GM23338 (cell line): ENCODE results near the gene SLC44A4. TPM values are rescaled to one million over a fixed set of nuclear protein-coding genes. Genes with fewer than 3 reads are reported as not detected.

Source experiments
- ATAC-seq: fragments of 200-7000 bp; cut with Tn5 transposase; 3 replicates; pipeline ENCODE4 v1.9.1; 2020
- DNase-seq: peaks from one replicate; pipeline ENCODE4 v3.0.0-alpha.2; 2015; ENCODE audit warnings: low spot score
- H2AFZ ChIP-seq: fragments of 200-600 bp; sonication (generic); 2 replicates; pipeline ENCODE4 v1.8.0; 2016; ENCODE audit warnings: antibody characterized with exemption, mild to moderate bottlenecking, moderate library complexity
- H3F3A ChIP-seq: fragments of 200-600 bp; sonication (generic); replicated peaks from 2 replicates; pipeline ENCODE4 v1.8.0; 2017; ENCODE audit warnings: antibody characterized with exemption, mixed run types, low read depth
- H3K27ac ChIP-seq: fragments of 200-600 bp; sonication (generic); 2 replicates; pipeline ENCODE4 v1.6.1; 2016; ENCODE audit warnings: low read depth
- H3K27me3 ChIP-seq: fragments of 200-600 bp; sonication (generic); 2 replicates; pipeline ENCODE4 v1.8.0; 2016; ENCODE audit warnings: mild to moderate bottlenecking, mixed run types, moderate library complexity; ENCODE audit not compliant: insufficient read depth
- H3K36me3 ChIP-seq: fragments of 200-600 bp; sonication (generic); 2 replicates; pipeline ENCODE4 v1.8.0; 2016; ENCODE audit warnings: mild to moderate bottlenecking; ENCODE audit not compliant: insufficient read depth
- H3K4me1 ChIP-seq: fragments of 200-600 bp; sonication (generic); 2 replicates; pipeline ENCODE4 v1.8.0; 2016; ENCODE audit warnings: mild to moderate bottlenecking, moderate library complexity; ENCODE audit not compliant: insufficient read depth
- H3K4me2 ChIP-seq: fragments of 200-600 bp; sonication (generic); 2 replicates; pipeline ENCODE4 v1.7.1; 2017; ENCODE audit warnings: mixed run types
- H3K4me3 ChIP-seq: fragments of 200-600 bp; sonication (generic); 2 replicates; pipeline ENCODE4 v1.6.1; 2016; ENCODE audit warnings: mixed run types
- H3K79me2 ChIP-seq: fragments of 200-600 bp; sonication (generic); replicated peaks from 2 replicates; pipeline ENCODE4 v1.8.0; 2017; ENCODE audit warnings: mild to moderate bottlenecking; ENCODE audit not compliant: insufficient read depth
- H3K9me2 ChIP-seq: fragments of 200-600 bp; sonication (generic); 2 replicates; pipeline ENCODE4 v1.8.0; 2017; ENCODE audit not compliant: insufficient read depth
- H4K20me1 ChIP-seq: fragments of 200-600 bp; sonication (generic); replicated peaks from 2 replicates; pipeline ENCODE4 v1.8.0; 2017; ENCODE audit warnings: mild to moderate bottlenecking; ENCODE audit not compliant: insufficient read depth
- H3K27ac Mint-ChIP-seq: 2 replicates; pipeline ENCODE4 v1.8.0; 2020; ENCODE audit warnings: inconsistent platforms, mild to moderate bottlenecking, moderate library complexity, mixed read lengths
- H3K27me3 Mint-ChIP-seq: 3 replicates; pipeline ENCODE4 v1.8.0; 2022; ENCODE audit warnings: low read depth, mild to moderate bottlenecking, moderate library complexity, mixed read lengths, inconsistent platforms; ENCODE audit not compliant: insufficient read depth, poor library complexity
- H3K36me3 Mint-ChIP-seq: 3 replicates; pipeline ENCODE4 v1.8.0; 2021; ENCODE audit warnings: low read depth, mild to moderate bottlenecking, inconsistent platforms, moderate library complexity, mixed read lengths
- H3K4me1 Mint-ChIP-seq: 3 replicates; pipeline ENCODE4 v1.8.0; 2020; ENCODE audit warnings: mild to moderate bottlenecking, inconsistent platforms, mixed read lengths
- H3K4me3 Mint-ChIP-seq: 3 replicates; pipeline ENCODE4 v1.8.0; 2021; ENCODE audit warnings: moderate library complexity, mild to moderate bottlenecking, inconsistent platforms, mixed read lengths
- H3K9me3 Mint-ChIP-seq: 3 replicates; pipeline ENCODE4 v1.8.0; 2020; ENCODE audit warnings: moderate library complexity, mild to moderate bottlenecking, inconsistent platforms, mixed read lengths
- CREB1 ChIP-seq: fragments of 250-450 bp; sonication (Bioruptor Pico); IDR thresholded peaks from 2 replicates; pipeline ENCODE4 v1.5.0; 2020; ENCODE audit warnings: low read depth, mild to moderate bottlenecking, moderate library complexity
- EZH2 ChIP-seq: fragments of 200-600 bp; sonication (generic); IDR thresholded peaks from one replicate; pipeline ENCODE4 v1.8.0; 2017; ENCODE audit warnings: antibody characterized with exemption, mild to moderate bottlenecking, low read depth; ENCODE audit not compliant: unreplicated experiment
- EZH2phosphoT487 ChIP-seq: fragments of 200-600 bp; sonication (generic); IDR thresholded peaks from one replicate; pipeline ENCODE4 v1.8.1; 2018; ENCODE audit warnings: antibody characterized with exemption; ENCODE audit not compliant: unreplicated experiment
- JUNB ChIP-seq: IDR thresholded peaks from one replicate; pipeline ENCODE4 v1.6.1; 2016; ENCODE audit warnings: antibody characterized with exemption; ENCODE audit not compliant: unreplicated experiment
- NANOG ChIP-seq: IDR thresholded peaks from 2 replicates; pipeline ENCODE4 v1.6.1; 2016; ENCODE audit warnings: antibody characterized with exemption, borderline replicate concordance
- POLR2AphosphoS5 ChIP-seq: IDR thresholded peaks from 2 replicates; pipeline ENCODE4 v1.6.1; 2016; ENCODE audit warnings: antibody characterized with exemption, low read depth
- STAT1 ChIP-seq: IDR thresholded peaks from one replicate; pipeline ENCODE4 v1.6.1; 2016; ENCODE audit warnings: antibody characterized with exemption; ENCODE audit not compliant: unreplicated experiment
- ZNF114 ChIP-seq: fragments of 250-450 bp; sonication (Bioruptor Pico); IDR thresholded peaks from 2 replicates; pipeline ENCODE4 v1.5.0; 2020; ENCODE audit warnings: mild to moderate bottlenecking, moderate library complexity
- ZNF331 ChIP-seq: fragments of 250-450 bp; sonication (Bioruptor Pico); IDR thresholded peaks from 2 replicates; pipeline ENCODE4 v1.5.0; 2020; ENCODE audit warnings: low read depth, mild to moderate bottlenecking, moderate library complexity
- polyA plus RNA-seq: library from polyadenylated mRNA; unstranded; fragments of >200 nt; fragmentation: Nextera tagmentation; extraction: Ambion mirVana; gene quantifications from 2 replicates; pipeline ENCODE4 v1.2.1, GENCODE V29; 2016
- total RNA-seq: library from RNA; depleted of rRNA; stranded (reverse); fragments of >200 nt; shearing (Covaris generic); gene quantifications from 2 replicates; pipeline ENCODE4 v1.2.3, GENCODE V29; 2014
- TF ChIP-seq, protein P1 (sequence below): IDR thresholded peaks from one replicate; pipeline ENCODE4 v1.6.1; 2018; ENCODE audit warnings: antibody characterized with exemption; ENCODE audit not compliant: unreplicated experiment
- TF ChIP-seq, protein P2 (sequence below), 2 experiments: fragments of 200-600 bp in 1 of 2; sonication (generic) in 1 of 2; conservative IDR thresholded peaks; 2 replicates each; pipeline versions ENCODE4 v1.5.1 to v1.6.1; 2016 to 2017; ENCODE audit warnings: antibody characterized with exemption in 2 of 2, low read depth in 2 of 2, mild to moderate bottlenecking in 2 of 2, moderate library complexity in 1 of 2
- TF ChIP-seq, protein P3 (sequence below): IDR thresholded peaks from 2 replicates; pipeline ENCODE4 v1.6.1; 2016; ENCODE audit warnings: antibody characterized with exemption

The SLC44A4 gene
- total and polyA plus RNA-seq, 2 experiments from 2014 or later: 1.1 to 3.7 TPM

DNA sequence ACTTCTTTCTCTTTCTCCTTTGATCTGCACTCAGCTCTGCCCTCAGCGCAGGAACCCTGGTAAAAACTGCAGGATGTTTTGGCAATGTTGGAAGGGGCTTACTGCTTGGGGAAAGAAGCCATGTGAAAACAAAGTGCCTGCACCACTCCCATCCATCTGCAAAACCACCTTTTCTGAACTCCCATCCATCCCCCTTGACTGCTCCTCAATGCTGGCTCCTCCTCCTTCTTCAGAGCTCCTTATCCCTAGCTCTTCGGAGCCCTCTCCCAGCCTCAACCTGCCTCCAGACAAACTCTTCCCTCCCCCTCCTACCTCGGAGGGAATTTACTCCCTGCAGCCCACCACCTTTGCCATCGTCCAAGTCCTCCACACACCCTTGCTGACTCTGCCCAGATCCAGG lies 27.3 kb upstream of the SLC44A4 start (continued):
- TF ChIP-seq, protein P1, sequence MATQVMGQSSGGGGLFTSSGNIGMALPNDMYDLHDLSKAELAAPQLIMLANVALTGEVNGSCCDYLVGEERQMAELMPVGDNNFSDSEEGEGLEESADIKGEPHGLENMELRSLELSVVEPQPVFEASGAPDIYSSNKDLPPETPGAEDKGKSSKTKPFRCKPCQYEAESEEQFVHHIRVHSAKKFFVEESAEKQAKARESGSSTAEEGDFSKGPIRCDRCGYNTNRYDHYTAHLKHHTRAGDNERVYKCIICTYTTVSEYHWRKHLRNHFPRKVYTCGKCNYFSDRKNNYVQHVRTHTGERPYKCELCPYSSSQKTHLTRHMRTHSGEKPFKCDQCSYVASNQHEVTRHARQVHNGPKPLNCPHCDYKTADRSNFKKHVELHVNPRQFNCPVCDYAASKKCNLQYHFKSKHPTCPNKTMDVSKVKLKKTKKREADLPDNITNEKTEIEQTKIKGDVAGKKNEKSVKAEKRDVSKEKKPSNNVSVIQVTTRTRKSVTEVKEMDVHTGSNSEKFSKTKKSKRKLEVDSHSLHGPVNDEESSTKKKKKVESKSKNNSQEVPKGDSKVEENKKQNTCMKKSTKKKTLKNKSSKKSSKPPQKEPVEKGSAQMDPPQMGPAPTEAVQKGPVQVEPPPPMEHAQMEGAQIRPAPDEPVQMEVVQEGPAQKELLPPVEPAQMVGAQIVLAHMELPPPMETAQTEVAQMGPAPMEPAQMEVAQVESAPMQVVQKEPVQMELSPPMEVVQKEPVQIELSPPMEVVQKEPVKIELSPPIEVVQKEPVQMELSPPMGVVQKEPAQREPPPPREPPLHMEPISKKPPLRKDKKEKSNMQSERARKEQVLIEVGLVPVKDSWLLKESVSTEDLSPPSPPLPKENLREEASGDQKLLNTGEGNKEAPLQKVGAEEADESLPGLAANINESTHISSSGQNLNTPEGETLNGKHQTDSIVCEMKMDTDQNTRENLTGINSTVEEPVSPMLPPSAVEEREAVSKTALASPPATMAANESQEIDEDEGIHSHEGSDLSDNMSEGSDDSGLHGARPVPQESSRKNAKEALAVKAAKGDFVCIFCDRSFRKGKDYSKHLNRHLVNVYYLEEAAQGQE: no peak
- TF ChIP-seq CREB1 (CRISPR knock-in tag) (no peak), STAT1 (no peak), POLR2AphosphoS5 (no peak), JUNB (no peak), ZNF331 (no peak), EZH2 (no peak), ZNF114 (CRISPR knock-in tag) (no peak), NANOG (no peak)
- TF ChIP-seq, protein P2, sequence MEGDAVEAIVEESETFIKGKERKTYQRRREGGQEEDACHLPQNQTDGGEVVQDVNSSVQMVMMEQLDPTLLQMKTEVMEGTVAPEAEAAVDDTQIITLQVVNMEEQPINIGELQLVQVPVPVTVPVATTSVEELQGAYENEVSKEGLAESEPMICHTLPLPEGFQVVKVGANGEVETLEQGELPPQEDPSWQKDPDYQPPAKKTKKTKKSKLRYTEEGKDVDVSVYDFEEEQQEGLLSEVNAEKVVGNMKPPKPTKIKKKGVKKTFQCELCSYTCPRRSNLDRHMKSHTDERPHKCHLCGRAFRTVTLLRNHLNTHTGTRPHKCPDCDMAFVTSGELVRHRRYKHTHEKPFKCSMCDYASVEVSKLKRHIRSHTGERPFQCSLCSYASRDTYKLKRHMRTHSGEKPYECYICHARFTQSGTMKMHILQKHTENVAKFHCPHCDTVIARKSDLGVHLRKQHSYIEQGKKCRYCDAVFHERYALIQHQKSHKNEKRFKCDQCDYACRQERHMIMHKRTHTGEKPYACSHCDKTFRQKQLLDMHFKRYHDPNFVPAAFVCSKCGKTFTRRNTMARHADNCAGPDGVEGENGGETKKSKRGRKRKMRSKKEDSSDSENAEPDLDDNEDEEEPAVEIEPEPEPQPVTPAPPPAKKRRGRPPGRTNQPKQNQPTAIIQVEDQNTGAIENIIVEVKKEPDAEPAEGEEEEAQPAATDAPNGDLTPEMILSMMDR (conservative IDR thresholded peaks at IDR 0.05; ENCODE audit: low read depth in 2 of 2): no peak
- TF ChIP-seq, protein P3, sequence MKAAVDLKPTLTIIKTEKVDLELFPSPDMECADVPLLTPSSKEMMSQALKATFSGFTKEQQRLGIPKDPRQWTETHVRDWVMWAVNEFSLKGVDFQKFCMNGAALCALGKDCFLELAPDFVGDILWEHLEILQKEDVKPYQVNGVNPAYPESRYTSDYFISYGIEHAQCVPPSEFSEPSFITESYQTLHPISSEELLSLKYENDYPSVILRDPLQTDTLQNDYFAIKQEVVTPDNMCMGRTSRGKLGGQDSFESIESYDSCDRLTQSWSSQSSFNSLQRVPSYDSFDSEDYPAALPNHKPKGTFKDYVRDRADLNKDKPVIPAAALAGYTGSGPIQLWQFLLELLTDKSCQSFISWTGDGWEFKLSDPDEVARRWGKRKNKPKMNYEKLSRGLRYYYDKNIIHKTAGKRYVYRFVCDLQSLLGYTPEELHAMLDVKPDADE: no peak

DNA sequence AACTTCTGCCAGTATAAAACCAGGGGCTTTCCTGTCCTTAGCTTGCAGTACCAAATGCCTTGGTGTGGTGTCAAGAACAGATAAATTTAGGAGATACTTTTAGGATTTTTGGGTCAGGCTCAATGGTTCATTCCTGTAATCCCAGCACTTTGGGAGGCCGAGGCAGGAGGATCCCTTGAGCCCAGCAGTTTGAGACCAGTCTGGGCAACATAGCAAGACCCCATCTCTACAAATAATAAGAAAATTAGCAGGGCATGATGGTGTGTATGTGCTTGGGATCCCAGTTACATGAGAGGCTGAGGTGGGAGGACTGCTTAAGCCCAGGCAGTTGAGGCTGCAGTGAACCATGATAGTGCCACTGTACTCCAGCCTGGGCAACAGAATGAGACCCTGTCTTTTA lies 26.2 kb upstream of the SLC44A4 start:
- H3K9me2 ChIP-seq: no peaks in the 10 kb centered on the region
- no peaks in the 10 kb centered on the region for H3K36me3 ChIP-seq
- H4K20me1 ChIP-seq: no peaks in the 10 kb centered on the region
- H3K27ac ChIP-seq: no peak overlapping the region
- no peaks in the 10 kb centered on the region for H3K79me2 ChIP-seq
- Mint-ChIP-seq H3K27me3 (peaks cover 18% of the 10 kb centered on the region), H3K9me3 (no peaks in the 10 kb centered on the region), H3K4me3 (no peak overlapping the region), H3K36me3 (peaks cover 6% of the 10 kb centered on the region), H3K4me1 (peaks cover 20% of the 10 kb centered on the region), H3K27ac (no peak overlapping the region)
- TF ChIP-seq, protein P3: no peak
- no peak for TF ChIP-seq EZH2phosphoT487
- TF ChIP-seq, protein P1: no peak
- no peak for TF ChIP-seq NANOG
- TF ChIP-seq STAT1: no peak
- TF ChIP-seq ZNF114 (CRISPR knock-in tag): no peak
- no peak for TF ChIP-seq POLR2AphosphoS5
- TF ChIP-seq JUNB: no peak
- no peak for TF ChIP-seq EZH2
- TF ChIP-seq, protein P2 (conservative IDR thresholded peaks at IDR 0.05; ENCODE audit: low read depth in 2 of 2): no peak
- H3K4me3 ChIP-seq: no peak overlapping the region
- no peak overlapping the region for H3K4me2 ChIP-seq
- ATAC-seq: no peak
- peaks cover 17% of the 10 kb centered on the region for H3K4me1 ChIP-seq
- H2AFZ ChIP-seq: no peak overlapping the region
- H3F3A ChIP-seq: peaks cover 7% of the 10 kb centered on the region; the same call in 1 of the 2 replicates
- DNase-seq: no peak
- no peaks in the 10 kb centered on the region for H3K27me3 ChIP-seq
